GM18951 (cell line): ENCODE data around the gene UBE2B.

Experiments used
- POLR2A ChIP-seq: IDR thresholded peaks from 4 replicates; pipeline ENCODE4 v1.6.1; 2011; ENCODE audit warnings: mild to moderate bottlenecking; ENCODE audit not compliant: insufficient read length, insufficient read depth; ENCODE audit errors: extremely low read depth
- in situ Hi-C: fragments of 300-500 bp; cut with MboI; formaldehyde crosslinking; loops from one replicate; pipeline ENCODE4 v1.12.0; 2022; ENCODE audit warnings: low sequenced_read_pairs, mixed read lengths, inconsistent platforms; ENCODE audit not compliant: unreplicated experiment

UBE2B gene

DNA sequence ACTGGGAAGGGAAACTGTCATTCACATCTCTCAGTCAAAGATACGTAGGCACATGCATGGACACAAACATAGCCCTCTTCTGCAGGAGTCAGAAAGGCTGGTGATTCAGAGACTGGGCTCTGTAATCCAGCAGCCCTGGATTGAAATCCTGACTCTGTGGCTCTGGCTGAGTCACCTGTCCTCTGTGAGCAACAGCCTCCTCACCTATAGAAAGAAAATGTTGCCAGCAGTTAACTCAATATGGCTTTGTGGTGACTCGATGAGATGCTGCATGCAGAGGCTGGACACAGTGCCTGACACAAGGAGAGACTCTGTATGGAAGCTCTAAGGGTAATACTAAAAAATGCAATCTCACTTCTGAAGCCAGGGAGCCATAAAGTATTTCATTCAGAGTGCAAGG is 64.2 kb downstream of the UBE2B start:
- in situ Hi-C loops: no loop called here
- TF ChIP-seq POLR2A: no peak

DNA sequence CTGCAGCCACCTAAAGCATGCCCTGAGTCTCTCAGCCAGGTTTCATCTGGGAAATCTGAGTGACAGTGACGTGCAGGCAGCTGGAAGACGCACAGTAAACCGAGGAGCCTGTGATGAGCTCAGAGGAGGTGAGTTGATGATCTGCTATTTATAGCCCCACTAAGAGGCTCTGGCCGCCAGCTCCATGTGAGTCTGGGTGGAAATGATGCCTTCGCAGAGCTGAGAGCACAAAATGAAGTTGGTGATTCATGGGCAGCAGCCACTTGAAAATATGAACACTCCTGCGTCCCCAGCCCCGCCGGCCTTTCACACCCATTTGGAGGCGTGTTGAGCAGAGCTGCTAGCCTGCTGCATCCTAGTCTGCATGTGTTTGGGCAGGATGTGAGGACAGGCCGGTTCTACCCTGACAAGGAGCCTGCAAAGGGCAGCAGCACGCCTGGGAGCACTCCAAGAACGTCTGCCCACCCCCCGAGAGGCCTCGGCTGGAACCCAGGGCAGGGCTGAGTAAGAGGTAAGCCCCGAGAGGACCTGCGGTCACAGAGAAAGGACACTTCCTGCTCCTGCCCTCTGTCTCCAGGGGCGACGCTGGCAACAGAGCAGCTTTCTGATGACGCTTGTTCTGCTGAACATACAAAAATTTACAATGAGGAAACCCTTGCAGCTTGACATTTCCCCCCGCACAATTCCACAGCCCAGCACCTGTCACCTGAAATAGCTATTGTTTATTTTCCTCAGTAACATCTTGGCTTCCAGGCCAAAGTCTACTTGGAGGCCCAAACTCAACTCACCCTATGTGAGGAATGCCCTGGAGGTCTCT is 65.4 kb downstream of the UBE2B start:
- no peak for TF ChIP-seq POLR2A
- in situ Hi-C loops: no loop called here

DNA sequence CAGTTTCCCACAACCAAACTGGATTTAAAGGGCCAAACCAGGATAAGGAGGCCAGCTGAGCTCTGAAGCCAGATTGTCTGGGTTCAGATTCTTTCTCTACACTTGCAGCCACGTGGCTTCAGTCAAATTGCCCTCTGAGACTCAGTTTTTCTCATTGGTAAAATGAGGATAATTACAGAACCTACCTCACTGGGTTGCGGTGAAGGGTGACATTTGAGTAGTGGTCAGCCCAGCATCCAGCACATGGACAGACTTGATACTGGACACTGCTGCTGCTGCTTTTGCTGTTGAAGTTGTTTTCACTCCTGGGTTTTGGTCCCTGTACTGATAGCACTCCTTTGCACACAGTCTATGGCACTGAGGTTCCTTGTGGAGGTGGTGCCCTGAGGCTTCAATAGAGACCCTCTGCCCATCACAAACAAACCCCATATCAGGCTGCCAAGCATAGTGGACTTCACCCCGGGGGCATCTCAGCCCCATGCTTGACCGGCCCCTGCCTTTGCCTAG is 66.0 kb downstream of the UBE2B start:
- TF ChIP-seq POLR2A: peak; percentile 29
- in situ Hi-C loops: no loop called here

- TF ChIP-seq POLR2A: no peak
- in situ Hi-C loops: no loop called here
Measured at GRCh38 chr5:134437847-134438581, 66.6 kb downstream of the UBE2B start.

DNA sequence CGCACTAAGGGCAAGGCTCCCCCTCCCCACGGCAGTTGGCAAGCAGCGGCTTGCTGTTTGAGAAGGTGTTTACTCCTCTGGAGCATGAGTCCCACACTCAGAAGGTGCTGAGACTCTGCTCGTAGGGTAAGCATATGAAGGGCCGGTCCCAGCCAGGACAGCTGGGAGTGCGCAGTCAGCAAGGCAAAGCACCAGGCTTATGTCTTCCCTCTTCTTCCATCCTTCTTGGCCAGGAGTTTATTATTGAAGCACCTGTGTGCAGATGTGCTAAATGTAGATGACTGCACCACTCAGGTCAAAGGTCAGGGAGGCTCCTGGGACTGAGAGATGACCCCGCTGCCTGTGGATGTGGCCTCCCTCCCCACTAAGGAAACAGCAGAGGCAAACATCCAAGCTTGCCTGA is 67.4 kb downstream of the UBE2B start:
- no peak for TF ChIP-seq POLR2A
- in situ Hi-C loops: no loop called here

DNA sequence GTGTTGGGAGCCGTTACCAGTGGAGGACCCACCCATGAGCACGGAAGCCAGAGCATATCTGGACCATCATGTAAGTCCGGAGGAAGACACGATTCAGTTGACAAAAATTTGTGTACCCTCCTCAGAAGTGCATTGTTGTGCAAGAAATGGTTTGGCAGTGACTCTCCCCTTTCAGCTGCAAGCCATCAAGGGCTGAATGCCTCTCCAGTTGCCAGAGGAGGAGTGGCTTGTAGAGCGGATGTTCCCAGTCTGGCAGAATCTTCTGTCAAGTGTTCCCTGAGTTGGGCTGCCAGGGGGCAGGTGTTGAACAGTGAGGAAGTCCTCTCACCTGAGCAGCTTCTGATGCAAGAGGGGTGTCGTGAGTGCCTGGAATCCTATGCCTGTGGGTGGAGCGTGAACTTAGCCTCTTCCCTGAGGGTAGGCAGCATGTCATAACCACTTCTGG is 67.9 kb downstream of the UBE2B start:
- in situ Hi-C loops: no loop called here
- TF ChIP-seq POLR2A: no peak

DNA sequence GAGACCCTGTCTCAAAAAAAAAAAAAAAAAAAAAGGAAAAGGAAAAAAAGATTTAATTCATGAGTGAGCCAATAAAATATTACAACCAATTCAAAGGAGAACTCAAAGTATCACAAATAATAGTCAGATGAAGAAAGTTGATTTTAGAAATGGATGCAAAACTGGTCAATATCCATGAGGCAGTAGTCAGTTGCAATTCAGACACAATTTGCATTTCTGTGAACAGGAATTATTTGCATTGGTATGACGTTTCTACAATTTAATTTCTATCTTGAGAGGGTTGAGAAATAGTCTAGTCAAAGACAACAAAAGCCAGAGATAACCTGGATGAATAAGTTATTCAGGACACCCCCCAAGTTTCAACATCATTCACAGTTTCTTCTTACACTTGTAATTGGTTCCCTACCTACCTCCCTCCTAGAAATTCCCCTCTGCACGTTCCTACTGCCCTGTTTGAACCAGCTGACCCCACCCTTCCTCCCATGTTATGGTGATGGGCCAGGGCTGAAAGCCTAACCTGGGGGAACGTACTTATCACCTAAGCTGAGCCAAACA is 68.9 kb downstream of the UBE2B start:
- in situ Hi-C loops: no loop called here
- no peak for TF ChIP-seq POLR2A
